GM19324 (cell line): ENCODE measurements around the gene SMAD3.

Source experiments
- ATAC-seq: cut with Tn5 transposase; IDR thresholded peaks from one replicate; pipeline ENCODE4 v1.9.1; 2021; ENCODE audit warnings: mild to moderate bottlenecking, moderate library complexity; ENCODE audit not compliant: unreplicated experiment, low FRiP score

The SMAD3 gene

GRCh38 chr15:67156834-67157233, 91.4 kb downstream of the SMAD3 start:
- ATAC-seq: no peak

DNA sequence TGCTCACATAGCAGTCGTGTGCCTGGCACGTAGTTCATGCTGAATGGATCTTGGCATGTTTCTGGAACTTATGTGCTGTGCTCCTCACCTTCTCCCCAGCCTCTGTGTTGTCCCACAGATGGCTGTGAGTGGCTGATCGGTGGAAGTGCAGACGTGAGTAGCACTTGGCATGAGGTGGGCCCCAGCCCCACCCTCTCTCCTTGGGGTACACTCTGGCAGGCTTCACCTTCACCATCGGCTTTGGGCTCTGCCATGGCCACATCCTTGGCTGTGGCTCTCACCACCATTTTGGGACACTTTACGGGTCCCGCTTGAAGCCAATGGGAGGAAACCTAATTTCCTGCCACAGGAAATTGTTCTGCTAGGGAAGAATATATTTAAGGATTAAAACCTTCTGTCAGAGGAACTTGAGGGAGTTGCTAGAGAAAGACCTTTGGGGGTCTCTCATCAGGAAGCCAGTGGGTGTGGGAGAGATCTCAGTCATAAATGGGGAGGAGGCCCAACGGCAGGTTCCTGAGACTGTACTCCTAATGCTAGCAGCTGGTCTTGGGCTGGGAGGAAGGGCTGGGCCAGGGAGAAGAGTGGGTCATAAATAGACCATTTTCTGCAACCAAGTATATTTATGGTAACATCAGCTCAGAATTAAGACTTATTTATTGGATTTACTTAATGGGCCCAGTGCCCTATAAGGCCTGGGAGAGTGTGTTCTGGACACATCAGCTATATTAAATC, 92.3 kb downstream of the SMAD3 start:
- ATAC-seq: no peak

GRCh38 chr15:67158367-67158766, 93.0 kb downstream of the SMAD3 start:
- ATAC-seq: no peak

GRCh38 chr15:67161412-67161811, 96.0 kb downstream of the SMAD3 start:
- no peak for ATAC-seq

GRCh38 chr15:67161881-67162280, 96.5 kb downstream of the SMAD3 start:
- ATAC-seq: no peak

GRCh38 chr15:67163180-67163579, 97.8 kb downstream of the SMAD3 start:
- no peak for ATAC-seq

DNA sequence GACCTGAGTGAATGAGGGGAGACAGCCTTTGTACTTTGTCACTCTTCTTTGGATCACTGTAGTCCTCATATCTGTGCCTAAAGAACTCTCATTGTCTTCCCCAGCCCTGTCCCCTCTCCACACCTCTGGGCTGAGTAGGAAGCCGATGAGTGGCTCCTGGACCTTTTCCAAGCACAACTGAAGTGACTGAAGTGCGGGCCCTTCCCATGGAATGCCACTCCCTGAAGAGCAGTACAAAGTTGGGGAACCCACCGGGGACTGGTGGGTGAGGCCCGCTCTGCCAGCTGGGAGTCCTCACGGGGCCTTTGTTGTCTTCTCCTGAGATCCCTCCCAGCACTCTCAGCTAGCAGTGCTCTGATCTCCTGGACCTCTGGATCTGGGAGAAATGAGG, 99.0 kb downstream of the SMAD3 start:
- no peak for ATAC-seq

DNA sequence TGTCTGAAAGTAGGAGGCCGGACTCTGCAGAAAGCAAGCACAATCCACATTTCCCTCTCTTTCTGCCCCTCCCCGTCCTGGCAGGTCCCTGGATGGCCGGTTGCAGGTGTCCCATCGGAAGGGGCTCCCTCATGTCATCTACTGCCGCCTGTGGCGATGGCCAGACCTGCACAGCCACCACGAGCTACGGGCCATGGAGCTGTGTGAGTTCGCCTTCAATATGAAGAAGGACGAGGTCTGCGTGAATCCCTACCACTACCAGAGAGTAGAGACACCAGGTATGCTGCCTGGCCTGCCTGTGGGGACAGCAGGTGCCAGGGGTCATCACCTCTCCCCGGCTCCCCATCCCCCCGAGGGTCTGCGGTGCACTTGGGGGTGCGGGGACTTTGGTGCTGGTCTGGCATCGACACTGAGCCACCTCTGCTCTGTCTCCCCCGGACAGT, 99.4 kb downstream of the SMAD3 start:
- no peak for ATAC-seq

GRCh38 chr15:67165254-67166253, 100.2 kb downstream of the SMAD3 start:
- no peak for ATAC-seq

DNA sequence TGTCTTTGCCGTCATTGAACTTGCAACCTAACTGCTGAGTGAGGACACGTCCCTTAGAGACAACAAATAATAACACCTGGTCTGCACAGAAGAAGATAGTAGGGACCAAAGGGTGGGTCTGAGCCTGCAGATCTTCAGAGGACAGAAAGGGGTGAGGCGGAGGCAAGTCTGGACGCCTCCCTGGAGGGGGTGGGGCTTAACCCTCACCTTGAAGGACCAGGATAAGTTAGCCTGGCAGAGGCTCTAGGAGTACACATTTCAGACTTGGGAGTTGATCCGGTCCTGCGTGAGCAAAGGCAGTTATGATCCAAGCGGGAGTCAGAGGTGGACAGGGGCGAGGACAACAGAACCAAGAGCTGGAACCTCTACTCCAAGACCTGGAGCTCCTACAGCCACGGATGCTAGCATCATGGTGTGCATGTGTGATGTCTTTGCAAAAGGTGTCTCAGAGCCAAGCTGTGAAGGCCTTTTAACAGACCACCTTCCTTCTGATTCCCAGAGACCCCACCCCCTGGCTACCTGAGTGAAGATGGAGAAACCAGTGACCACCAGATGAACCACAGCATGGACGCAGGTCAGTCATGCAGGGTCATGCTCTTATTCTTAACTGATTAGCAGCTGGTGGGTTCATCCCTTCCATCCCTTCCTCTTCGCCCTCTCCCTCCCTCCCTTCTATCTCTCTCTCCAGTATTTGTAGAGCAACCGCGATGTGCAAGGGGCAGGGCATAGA, 101.0 kb downstream of the SMAD3 start:
- ATAC-seq: no peak

DNA sequence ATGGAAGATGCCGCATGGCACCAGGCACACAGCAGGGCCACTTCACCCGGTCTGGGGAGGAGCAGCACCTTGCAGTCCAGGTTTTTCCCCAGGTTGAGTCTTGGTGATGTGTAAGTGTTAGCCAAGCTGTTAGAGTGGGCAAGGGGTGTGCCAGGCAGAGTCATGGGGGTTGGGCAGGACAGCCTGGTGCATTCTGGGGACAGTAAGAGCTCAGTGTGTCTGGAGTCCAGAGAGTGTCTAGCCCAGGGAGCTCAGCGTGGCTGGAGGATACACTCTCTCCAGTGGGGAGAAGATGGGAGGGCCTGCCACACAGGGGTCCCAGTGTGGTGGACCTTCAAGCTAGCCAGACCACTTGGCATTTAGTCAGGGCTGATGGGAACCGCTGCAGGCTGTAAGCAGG, 101.7 kb downstream of the SMAD3 start:
- no peak for ATAC-seq

DNA sequence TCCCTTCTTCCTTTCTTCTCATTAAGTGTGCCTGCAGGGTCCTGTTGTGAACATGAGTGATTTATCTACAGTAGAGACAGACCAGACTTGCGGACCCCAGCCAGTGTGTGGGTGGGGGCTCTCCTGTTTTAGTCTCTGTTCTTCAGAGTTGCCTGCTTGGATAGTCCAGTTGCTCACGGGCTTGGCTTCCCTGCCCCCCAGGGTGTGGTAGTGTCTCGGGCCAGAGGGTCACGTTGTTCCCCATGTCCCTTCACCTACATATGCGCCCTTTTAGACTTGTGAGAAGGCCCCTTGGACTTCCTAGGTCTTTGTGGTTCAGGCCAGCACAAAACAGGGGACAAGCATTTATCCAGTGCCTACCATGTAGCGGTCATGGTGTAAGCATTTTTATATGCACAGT, 103.3 kb downstream of the SMAD3 start:
- ATAC-seq: no peak

DNA sequence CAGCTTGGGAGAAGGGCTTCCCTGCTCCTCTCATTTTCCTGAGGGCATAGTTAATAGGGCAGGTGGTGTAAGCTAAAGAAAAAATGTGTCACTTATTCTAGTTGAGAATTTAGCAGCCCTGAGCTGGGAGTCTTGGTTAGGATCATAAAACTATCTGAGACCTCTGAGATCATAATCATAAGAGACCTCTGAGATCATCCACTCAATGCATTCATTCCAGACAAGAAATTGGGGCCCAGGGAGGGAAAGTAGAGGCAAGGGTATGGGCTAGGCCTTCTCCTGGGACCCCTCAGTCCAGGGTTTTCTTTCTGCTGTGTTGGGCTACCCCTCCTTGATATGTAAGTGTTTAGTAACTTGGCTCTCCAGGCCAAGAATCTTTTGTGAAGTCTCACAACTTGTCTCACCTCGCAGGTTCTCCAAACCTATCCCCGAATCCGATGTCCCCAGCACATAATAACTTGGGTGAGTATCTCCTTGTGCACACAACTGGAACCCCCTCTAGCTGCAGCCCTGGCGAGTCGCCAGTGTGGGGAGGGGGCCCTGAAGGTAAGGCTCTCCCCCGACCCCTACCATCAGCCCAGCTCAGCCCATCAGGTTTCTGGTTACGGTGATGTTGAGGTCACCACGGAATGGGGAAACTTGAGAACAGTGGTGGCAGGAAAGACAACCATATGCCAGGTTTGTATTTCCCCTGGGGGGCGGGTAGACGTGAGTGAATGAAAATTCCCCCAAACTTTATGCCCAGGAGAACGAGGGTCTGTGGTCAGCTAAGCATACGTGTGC, 104.9 kb downstream of the SMAD3 start:
- no peak for ATAC-seq

GRCh38 chr15:67171471-67171870, 106.1 kb downstream of the SMAD3 start:
- no peak for ATAC-seq

- no peak for ATAC-seq
These were observed 106.8 kb downstream of the SMAD3 start for GRCh38 chr15:67172172-67172571.

DNA sequence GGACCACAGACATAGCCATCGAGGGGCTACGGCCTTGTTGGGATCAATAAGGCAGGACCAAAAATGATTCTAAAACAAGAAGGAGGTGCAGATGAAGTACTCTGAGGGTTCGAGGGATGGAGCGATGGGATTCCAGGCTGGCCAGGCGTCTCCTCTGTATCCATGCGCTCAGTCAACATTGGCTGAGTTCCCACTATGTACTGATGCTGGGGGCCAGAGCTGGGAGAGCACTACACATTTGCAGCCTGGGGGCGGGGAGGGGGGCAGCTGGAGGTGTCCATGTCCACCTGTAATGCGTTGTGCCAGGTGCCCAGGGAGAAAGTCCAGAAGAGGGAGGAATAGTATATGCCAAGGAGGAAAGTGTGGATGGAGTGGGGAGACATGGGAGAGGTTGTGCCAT, 107.6 kb downstream of the SMAD3 start:
- ATAC-seq: no peak

DNA sequence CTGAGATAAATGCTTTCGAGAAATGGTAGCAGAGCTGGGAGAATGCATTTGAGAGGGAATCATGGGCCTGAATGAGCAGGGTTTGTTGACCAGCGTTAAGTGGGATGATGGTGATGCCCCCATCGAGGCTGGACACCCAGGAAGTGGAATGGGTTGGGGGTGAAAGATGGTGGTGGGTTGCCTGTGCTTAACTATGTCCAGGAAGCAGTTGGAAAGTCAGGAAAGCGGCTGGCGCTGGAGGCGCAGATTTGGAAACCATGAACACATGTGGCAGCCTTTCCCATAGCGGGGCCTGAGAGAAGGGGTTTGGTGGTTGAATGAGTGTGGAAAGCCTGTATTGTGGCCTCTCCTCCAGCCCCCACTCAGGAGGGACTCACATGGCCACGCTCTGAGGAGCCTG, 108.4 kb downstream of the SMAD3 start:
- ATAC-seq: no peak

GRCh38 chr15:67174446-67174845, 109.0 kb downstream of the SMAD3 start:
- ATAC-seq: no peak

- no peak for ATAC-seq
These were observed 109.6 kb downstream of the SMAD3 start for GRCh38 chr15:67174864-67175573.
